Mesenchymal stem cell (in vitro differentiated cells and primary cell): ENCODE measurements around the gene ZDHHC14.

Source experiments
- DNase-seq: peaks from one replicate; pipeline ENCODE4 v3.0.0-alpha.2; 2013
- H2AFZ ChIP-seq: one replicate; pipeline ENCODE4 v1.6.1; 2013; ENCODE audit warnings: low read depth, mild to moderate bottlenecking, control low read depth, inconsistent platforms, low read length, moderate library complexity
- H2AK5ac ChIP-seq: 2 replicates; pipeline ENCODE4 v1.6.1; 2013; ENCODE audit warnings: low read length, moderate library complexity, mild to moderate bottlenecking, inconsistent platforms; ENCODE audit not compliant: severe bottlenecking
- H2BK120ac ChIP-seq: one replicate; pipeline ENCODE4 v1.6.1; 2013; ENCODE audit warnings: low read depth, mild to moderate bottlenecking, inconsistent platforms, low read length, moderate library complexity
- H2BK12ac ChIP-seq, 2 experiments: one replicate each; pipeline ENCODE4 v1.6.1; 2013; ENCODE audit warnings: inconsistent platforms in 2 of 2, low read length in 2 of 2, mild to moderate bottlenecking in 2 of 2, moderate library complexity in 2 of 2, control low read depth in 1 of 2
- H2BK15ac ChIP-seq: one replicate; pipeline ENCODE4 v1.6.1; 2013; ENCODE audit warnings: mild to moderate bottlenecking, low read depth, inconsistent platforms; ENCODE audit not compliant: poor library complexity, severe bottlenecking
- H2BK5ac ChIP-seq: 2 replicates; pipeline ENCODE4 v1.6.1; 2013; ENCODE audit warnings: low read depth, mild to moderate bottlenecking, low read length, control low read depth, inconsistent platforms; ENCODE audit not compliant: poor library complexity, severe bottlenecking
- H3K14ac ChIP-seq, 2 experiments: one replicate each; pipeline ENCODE4 v1.6.1; 2013; ENCODE audit warnings: inconsistent platforms in 2 of 2, low read length in 2 of 2, control low read depth in 1 of 2, mild to moderate bottlenecking in 1 of 2, moderate library complexity in 1 of 2
- H3K18ac ChIP-seq, 2 experiments: one replicate each; pipeline ENCODE4 v1.6.1; 2013; ENCODE audit warnings: inconsistent platforms in 2 of 2, low read length in 2 of 2, control low read depth in 1 of 2, low read depth in 1 of 2, mild to moderate bottlenecking in 1 of 2
- H3K23ac ChIP-seq, 2 experiments: one replicate each; pipeline ENCODE4 v1.6.1; 2013; ENCODE audit warnings: inconsistent platforms in 2 of 2, low read length in 2 of 2, mild to moderate bottlenecking in 2 of 2, moderate library complexity in 2 of 2, control low read depth in 1 of 2
- H3K27ac ChIP-seq: 2 replicates; pipeline ENCODE4 v1.5.1; 2013; ENCODE audit warnings: mild to moderate bottlenecking, moderate library complexity, low read length, control low read depth, inconsistent platforms; ENCODE audit not compliant: poor library complexity, severe bottlenecking
- H3K27me3 ChIP-seq, 2 experiments: 2 replicates each; pipeline versions ENCODE4 v1.6.1 to v1.7.0; 2013; ENCODE audit warnings: low read length in 2 of 2, mild to moderate bottlenecking in 2 of 2, moderate library complexity in 2 of 2, control low read depth in 1 of 2, inconsistent platforms in 1 of 2; ENCODE audit not compliant: control insufficient read depth in 1 of 2, insufficient read depth in 1 of 2
- H3K36me3 ChIP-seq, 2 experiments: 2 replicates each; pipeline versions ENCODE4 v1.6.1 to v1.7.0; 2013; ENCODE audit warnings: low read length in 2 of 2, control low read depth in 1 of 2, inconsistent platforms in 1 of 2, low read depth in 1 of 2, mild to moderate bottlenecking in 1 of 2; ENCODE audit not compliant: insufficient read depth in 2 of 2, control insufficient read depth in 1 of 2
- H3K4ac ChIP-seq, 2 experiments: one replicate each; pipeline ENCODE4 v1.6.1; 2013; ENCODE audit warnings: inconsistent platforms in 2 of 2, low read length in 2 of 2, mild to moderate bottlenecking in 2 of 2, moderate library complexity in 2 of 2, control low read depth in 1 of 2, low read depth in 1 of 2
- H3K4me1 ChIP-seq: 2 replicates; pipeline ENCODE4 v1.6.1; 2013; ENCODE audit warnings: low read depth, low read length, control low read depth; ENCODE audit not compliant: control insufficient read depth, insufficient read depth
- H3K4me2 ChIP-seq: 2 replicates; pipeline ENCODE4 v1.6.1; 2013; ENCODE audit warnings: low read length, mild to moderate bottlenecking, inconsistent platforms; ENCODE audit not compliant: poor library complexity, severe bottlenecking
- H3K4me3 ChIP-seq, 2 experiments: 2 replicates each; pipeline versions ENCODE4 v1.5.1 to v1.7.0; 2013; ENCODE audit warnings: low read length in 2 of 2, mild to moderate bottlenecking in 2 of 2, control low read depth in 1 of 2, low read depth in 1 of 2; ENCODE audit not compliant: insufficient read depth in 1 of 2
- H3K79me1 ChIP-seq: replicated peaks from 2 replicates; pipeline ENCODE4 v1.6.1; 2013; ENCODE audit warnings: mild to moderate bottlenecking, control low read depth, low read length, inconsistent platforms; ENCODE audit not compliant: poor library complexity, severe bottlenecking
- H3K9ac ChIP-seq: 2 replicates; pipeline ENCODE4 v1.7.0; 2013; ENCODE audit warnings: mild to moderate bottlenecking, low read length, moderate library complexity
- H3K9me3 ChIP-seq: 2 replicates; pipeline ENCODE4 v1.7.0; 2013; ENCODE audit warnings: mild to moderate bottlenecking, low read length; ENCODE audit not compliant: control insufficient read depth
- H4K8ac ChIP-seq: one replicate; pipeline ENCODE4 v1.6.1; 2013; ENCODE audit warnings: inconsistent platforms, mild to moderate bottlenecking, low read length, moderate library complexity
- H4K91ac ChIP-seq: one replicate; pipeline ENCODE4 v1.6.1; 2013; ENCODE audit warnings: mild to moderate bottlenecking, low read length, inconsistent platforms
- WGBS: methylation state at CpG from one replicate; pipeline ENCODE4 v1.1.7; 2013; ENCODE audit warnings: mixed read lengths; 5-methylcytosine and 5-hydroxymethylcytosine counted together

Gene ZDHHC14

DNA sequence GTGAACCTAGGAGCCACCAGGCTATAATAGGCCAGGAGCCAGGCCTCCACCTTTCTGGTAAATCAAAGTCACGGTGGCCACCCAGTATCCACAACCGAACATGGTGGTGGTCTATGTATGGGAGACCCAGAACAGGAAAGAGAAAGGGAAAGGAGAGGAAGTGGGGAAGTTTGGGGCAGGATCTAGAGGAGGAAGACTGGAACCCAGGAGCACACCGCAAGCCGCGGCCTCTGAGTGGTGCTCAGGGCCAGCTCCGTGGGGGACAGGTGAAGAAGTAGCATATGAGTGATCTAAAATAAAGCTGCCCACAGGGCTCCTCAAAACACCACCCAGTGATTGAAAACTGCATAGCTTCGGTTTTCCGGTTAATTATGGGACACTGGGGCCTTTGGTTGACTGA is 214.8 kb downstream of the ZDHHC14 start:
- no peak overlapping the region for H3K14ac ChIP-seq
- H3K9ac ChIP-seq: no peak overlapping the region
- no peak overlapping the region for H4K91ac ChIP-seq
- H3K79me1 ChIP-seq: peaks cover under 1% of the 10 kb centered on the region
- no peak overlapping the region for H3K4ac ChIP-seq
- no peak overlapping the region for H2BK120ac ChIP-seq
- WGBS: 99% methylated on average over 8 of the region's 8 CpGs
- H2BK15ac ChIP-seq: no peak overlapping the region
- no peak for DNase-seq
- no peak overlapping the region for H3K4me2 ChIP-seq
- peaks cover 0 to 3% of the 10 kb centered on the region in 2 experiments for H3K36me3 ChIP-seq
- no peak overlapping the region for H4K8ac ChIP-seq
- H2AK5ac ChIP-seq: no peak overlapping the region
- no peak overlapping the region for H3K27ac ChIP-seq
- H2AFZ ChIP-seq: no peak overlapping the region
- no peak overlapping the region for H2BK12ac ChIP-seq
- H3K9me3 ChIP-seq: no peaks in the 10 kb centered on the region
- no peak overlapping the region for H3K4me3 ChIP-seq
- H3K4me1 ChIP-seq: peaks cover 2% of the 10 kb centered on the region
- H3K27me3 ChIP-seq: no peaks in the 10 kb centered on the region
- H3K18ac ChIP-seq: no peak overlapping the region
- H3K23ac ChIP-seq: no peak overlapping the region
- no peak overlapping the region for H2BK5ac ChIP-seq

DNA sequence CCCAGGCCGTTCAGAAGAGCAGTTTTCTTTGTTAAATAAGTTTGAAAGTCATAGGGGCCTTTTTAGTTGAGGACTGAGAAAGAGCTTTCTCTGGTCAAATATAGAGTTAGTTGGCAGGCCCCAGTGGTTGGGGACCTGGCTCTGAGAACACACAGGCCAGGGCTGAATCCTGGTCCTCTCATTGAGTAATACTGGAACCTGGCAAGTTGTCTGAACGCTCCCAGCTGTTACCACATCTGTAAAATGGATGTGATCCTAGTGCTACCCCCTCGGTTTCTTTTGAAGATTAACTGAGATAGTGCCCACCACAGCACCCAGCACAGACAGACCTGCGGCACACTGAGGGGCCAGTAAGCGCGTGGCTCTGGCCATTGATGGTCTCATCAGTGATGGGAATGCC is 215.5 kb downstream of the ZDHHC14 start:
- H3K4me1 ChIP-seq: peaks cover 2% of the 10 kb centered on the region
- no peak overlapping the region for H3K9ac ChIP-seq
- H4K8ac ChIP-seq: no peak overlapping the region
- no peak overlapping the region for H3K4me3 ChIP-seq
- no peak overlapping the region for H4K91ac ChIP-seq
- H3K14ac ChIP-seq: no peak overlapping the region
- H3K18ac ChIP-seq: no peak overlapping the region
- no peak overlapping the region for H3K23ac ChIP-seq
- H2BK15ac ChIP-seq: no peak overlapping the region
- peaks cover 0 to 3% of the 10 kb centered on the region in 2 experiments for H3K36me3 ChIP-seq
- 93% methylated on average over 6 of the region's 6 CpGs for WGBS
- no peaks in the 10 kb centered on the region for H3K9me3 ChIP-seq
- H3K79me1 ChIP-seq: peaks cover 1% of the 10 kb centered on the region
- H2AK5ac ChIP-seq: no peak overlapping the region
- no peak overlapping the region for H3K4me2 ChIP-seq
- no peak overlapping the region for H3K4ac ChIP-seq
- H2BK120ac ChIP-seq: no peak overlapping the region
- peak; percentile 15 for DNase-seq
- no peak overlapping the region for H2BK12ac ChIP-seq
- H3K27ac ChIP-seq: no peak overlapping the region
- H3K27me3 ChIP-seq: no peaks in the 10 kb centered on the region
- H2BK5ac ChIP-seq: no peak overlapping the region
- no peak overlapping the region for H2AFZ ChIP-seq

- Histone ChIP-seq H3K27ac (no peak overlapping the region), H3K4ac (no peak overlapping the region), H3K4me1 (peaks cover 2% of the 10 kb centered on the region), H4K91ac (no peak overlapping the region), H3K4me2 (no peak overlapping the region), H2BK12ac (no peak overlapping the region), H4K8ac (no peak overlapping the region), H3K23ac (no peak overlapping the region), H2BK15ac (no peak overlapping the region), H3K9ac (no peak overlapping the region), H3K4me3 (no peak overlapping the region), H2BK120ac (no peak overlapping the region), H2AK5ac (no peak overlapping the region), H3K14ac (no peak overlapping the region), H3K79me1 (peaks cover 1% of the 10 kb centered on the region), H3K27me3 (no peaks in the 10 kb centered on the region), H3K36me3 (peaks cover 0 to 3% of the 10 kb centered on the region in 2 experiments), H3K9me3 (no peaks in the 10 kb centered on the region), H2BK5ac (no peak overlapping the region), H2AFZ (no peak overlapping the region), H3K18ac (no peak overlapping the region)
- 82% methylated on average over 15 of the region's 15 CpGs for WGBS
- peak; percentile 64 for DNase-seq
Measured at GRCh38 chr6:157596886-157597285, 215.9 kb downstream of the ZDHHC14 start.

- H3K4me2 ChIP-seq: no peak overlapping the region
- no peaks in the 10 kb centered on the region for H3K9me3 ChIP-seq
- H3K4me1 ChIP-seq: peaks cover 2% of the 10 kb centered on the region
- H4K8ac ChIP-seq: no peak overlapping the region
- H3K18ac ChIP-seq: peak overlapping the region in 1 of 2 experiments; percentile 16
- H2BK15ac ChIP-seq: no peak overlapping the region
- WGBS: 53% methylated on average over 9 of the region's 9 CpGs
- no peak overlapping the region for H2AFZ ChIP-seq
- no peak overlapping the region for H4K91ac ChIP-seq
- H3K14ac ChIP-seq: peak overlapping the region in 1 of 2 experiments; percentile 53
- H3K27ac ChIP-seq: no peak overlapping the region
- H3K36me3 ChIP-seq: peaks cover 0 to 3% of the 10 kb centered on the region in 2 experiments
- H3K4ac ChIP-seq: no peak overlapping the region
- H3K27me3 ChIP-seq: no peaks in the 10 kb centered on the region
- no peak overlapping the region for H2BK12ac ChIP-seq
- no peak overlapping the region for H2BK5ac ChIP-seq
- peaks cover 1% of the 10 kb centered on the region for H3K79me1 ChIP-seq
- no peak overlapping the region for H3K4me3 ChIP-seq
- H3K23ac ChIP-seq: no peak overlapping the region
- DNase-seq: peak; percentile 39
- no peak overlapping the region for H2BK120ac ChIP-seq
- no peak overlapping the region for H2AK5ac ChIP-seq
- no peak overlapping the region for H3K9ac ChIP-seq
Measured at GRCh38 chr6:157597461-157598312, 216.7 kb downstream of the ZDHHC14 start.
